K562 (cell line): ENCODE measurements around the gene ASIC3. TPM values are rescaled to one million over a fixed set of nuclear protein-coding genes. Genes with fewer than 3 reads are reported as not detected.

Source experiments
- DNMT1 ChIP-seq: fragments of 450-650 bp; IDR thresholded peaks from 2 replicates; pipeline ENCODE4 v1.6.1; 2016; ENCODE audit warnings: antibody characterized with exemption, mild to moderate bottlenecking
- ERF ChIP-seq: fragments of 450-650 bp; formaldehyde crosslinking; IDR thresholded peaks from 2 replicates; pipeline ENCODE4 v1.4.0; 2020; ENCODE audit warnings: mild to moderate bottlenecking, mixed read lengths
- FOSL1 ChIP-seq: fragments of 200-800 bp; sonication (Bioruptor generic); conservative IDR thresholded peaks from 2 replicates; pipeline ENCODE4 v1.6.1; 2016; ENCODE audit warnings: missing genetic modification characterization, missing compliant biosample characterization
- GATA2 ChIP-seq: sonication (generic); formaldehyde crosslinking; IDR thresholded peaks from 2 replicates; pipeline ENCODE4 v1.4.0; 2020; ENCODE audit warnings: mild to moderate bottlenecking, missing genetic modification reagents
- KLF6 ChIP-seq: fragments of 250-450 bp; sonication (Bioruptor Pico); IDR thresholded peaks from 2 replicates; pipeline ENCODE4 v1.4.0; 2020; ENCODE audit warnings: mild to moderate bottlenecking, moderate library complexity, borderline replicate concordance
- MEF2A ChIP-seq: IDR thresholded peaks from 2 replicates; pipeline ENCODE4 v1.6.1; 2011; ENCODE audit warnings: low read depth, mild to moderate bottlenecking, low read length, moderate library complexity; ENCODE audit not compliant: control insufficient read depth
- NR2C1 ChIP-seq, 2 experiments: fragments of 450-650 bp; IDR thresholded peaks; 2 replicates each; pipeline ENCODE4 v1.6.1; 2017; ENCODE audit warnings: mild to moderate bottlenecking in 2 of 2, antibody characterized with exemption in 1 of 2, inconsistent platforms in 1 of 2, missing compliant biosample characterization in 1 of 2, missing genetic modification characterization in 1 of 2
- PHB ChIP-seq: fragments of 250-450 bp; sonication (Bioruptor Pico); IDR thresholded peaks from 2 replicates; pipeline ENCODE4 v1.5.0; 2021
- SNIP1 ChIP-seq: fragments of 450-650 bp; IDR thresholded peaks from 2 replicates; pipeline ENCODE4 v1.7.1; 2017; ENCODE audit warnings: low read depth, mild to moderate bottlenecking
- TAF1 ChIP-seq: IDR thresholded peaks from 2 replicates; pipeline ENCODE4 v1.6.1; 2011; ENCODE audit warnings: mild to moderate bottlenecking, low read length, moderate library complexity; ENCODE audit not compliant: insufficient read depth, control insufficient read depth, severe bottlenecking; ENCODE audit errors: extremely low read depth
- TCFL5 ChIP-seq: fragments of 250-450 bp; sonication (Bioruptor Pico); conservative IDR thresholded peaks from 2 replicates; pipeline ENCODE4 v1.6.1; 2021; ENCODE audit warnings: mild to moderate bottlenecking, moderate library complexity, matching md5 sums
- ZC3H8 ChIP-seq: fragments of 450-650 bp; IDR thresholded peaks from 2 replicates; pipeline ENCODE4 v1.6.1; 2017
- ZNF146 ChIP-seq: IDR thresholded peaks from one replicate; pipeline ENCODE4 v1.6.1; 2018; ENCODE audit warnings: missing compliant biosample characterization; ENCODE audit not compliant: unreplicated experiment
- ZNF408 ChIP-seq: fragments of 250-450 bp; sonication (Bioruptor Pico); IDR thresholded peaks from 2 replicates; pipeline ENCODE4 v1.4.0; 2020; ENCODE audit warnings: low read depth, mild to moderate bottlenecking, moderate library complexity
- ZSCAN29 ChIP-seq: fragments of 450-650 bp; IDR thresholded peaks from 2 replicates; pipeline ENCODE4 v1.6.1; 2017
- polyA plus RNA-seq, 8 experiments: library from polyadenylated mRNA; depleted of rRNA in 4 of 8; stranded (reverse) in 5 of 8; unstranded in 3 of 8; fragments of >200 nt; fragmentation: Nextera tagmentation in 2 of 8; fragmentation: Illumina TruSeq in 1 of 8; extraction: Ambion mirVana in 2 of 8; extraction: Trizol in 1 of 8; gene quantifications; 2 replicates each; pipeline versions ENCODE4 v1.2.1 to v1.2.3, GENCODE V29; 2011 to 2014; ENCODE audit warnings: inconsistent platforms in 1 of 8, missing spikeins in 1 of 8
- total RNA-seq, 7 experiments: library from RNA; depleted of rRNA in 6 of 7; stranded (reverse); fragments of >200 nt in 6 of 7; fragmentation: Illumina TruSeq in 2 of 7; extraction: Trizol in 2 of 7; gene quantifications; 2 replicates each; pipeline versions ENCODE4 v1.2.1 to v1.2.3, GENCODE V29; 2011 to 2021; ENCODE audit warnings: low replicate concordance in 1 of 7
- TF ChIP-seq, protein P1 (sequence below): sonication (generic); formaldehyde crosslinking; IDR thresholded peaks from 2 replicates; pipeline ENCODE4 v1.8.1; 2023; ENCODE audit warnings: mild to moderate bottlenecking, missing genetic modification reagents
- TF ChIP-seq, protein P2 (sequence below): sonication (generic); formaldehyde crosslinking; IDR thresholded peaks from 2 replicates; pipeline ENCODE4 v1.4.0; 2020; ENCODE audit warnings: mild to moderate bottlenecking, missing genetic modification reagents
- TF ChIP-seq, protein P3 (sequence below): fragments of 250-450 bp; sonication (Bioruptor Pico); IDR thresholded peaks from 2 replicates; pipeline ENCODE4 v1.8.0; 2022; ENCODE audit warnings: moderate library complexity, mild to moderate bottlenecking, inconsistent platforms
- TF ChIP-seq, protein P4 (sequence below), 2 experiments: fragments of 450-650 bp; IDR thresholded peaks; 2 replicates each; pipeline ENCODE4 v1.6.1; 2016
- TF ChIP-seq, protein P5 (sequence below): fragments of 250-450 bp; sonication (Bioruptor Pico); IDR thresholded peaks from 2 replicates; pipeline ENCODE4 v1.5.0; 2021; ENCODE audit warnings: mild to moderate bottlenecking, borderline replicate concordance

The ASIC3 gene
- total and polyA plus RNA-seq, 9 of the 15 experiments (the other 6 are each of a cell fraction or from before 2014, with no cell fraction given) = 0.11 to 5.0 (median 0.87) TPM

DNA sequence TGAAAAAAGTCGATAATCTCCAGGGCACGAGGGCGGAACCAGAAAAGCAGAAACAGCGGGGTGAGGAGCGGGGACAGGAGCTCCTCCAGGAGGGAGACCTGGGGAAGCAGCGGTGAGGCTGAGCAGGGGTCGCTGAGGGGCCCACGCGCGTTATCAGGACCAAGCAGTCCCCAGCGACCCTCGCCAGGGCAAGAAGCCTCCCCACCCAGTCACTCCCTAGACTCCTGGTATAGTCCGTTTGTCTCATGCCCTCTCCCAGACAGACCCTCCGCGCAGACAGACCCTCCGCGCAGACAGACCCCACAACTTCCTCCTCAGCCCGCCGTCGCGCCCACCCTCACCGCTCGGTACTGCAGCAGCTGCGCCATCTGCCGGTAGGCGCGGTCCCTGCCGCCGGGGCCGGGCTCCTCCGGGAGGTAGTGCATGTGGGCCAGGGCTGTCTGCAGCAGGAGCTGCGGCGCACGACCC, 30.3 kb upstream of the ASIC3 start (continued):
- TF ChIP-seq, protein P1, sequence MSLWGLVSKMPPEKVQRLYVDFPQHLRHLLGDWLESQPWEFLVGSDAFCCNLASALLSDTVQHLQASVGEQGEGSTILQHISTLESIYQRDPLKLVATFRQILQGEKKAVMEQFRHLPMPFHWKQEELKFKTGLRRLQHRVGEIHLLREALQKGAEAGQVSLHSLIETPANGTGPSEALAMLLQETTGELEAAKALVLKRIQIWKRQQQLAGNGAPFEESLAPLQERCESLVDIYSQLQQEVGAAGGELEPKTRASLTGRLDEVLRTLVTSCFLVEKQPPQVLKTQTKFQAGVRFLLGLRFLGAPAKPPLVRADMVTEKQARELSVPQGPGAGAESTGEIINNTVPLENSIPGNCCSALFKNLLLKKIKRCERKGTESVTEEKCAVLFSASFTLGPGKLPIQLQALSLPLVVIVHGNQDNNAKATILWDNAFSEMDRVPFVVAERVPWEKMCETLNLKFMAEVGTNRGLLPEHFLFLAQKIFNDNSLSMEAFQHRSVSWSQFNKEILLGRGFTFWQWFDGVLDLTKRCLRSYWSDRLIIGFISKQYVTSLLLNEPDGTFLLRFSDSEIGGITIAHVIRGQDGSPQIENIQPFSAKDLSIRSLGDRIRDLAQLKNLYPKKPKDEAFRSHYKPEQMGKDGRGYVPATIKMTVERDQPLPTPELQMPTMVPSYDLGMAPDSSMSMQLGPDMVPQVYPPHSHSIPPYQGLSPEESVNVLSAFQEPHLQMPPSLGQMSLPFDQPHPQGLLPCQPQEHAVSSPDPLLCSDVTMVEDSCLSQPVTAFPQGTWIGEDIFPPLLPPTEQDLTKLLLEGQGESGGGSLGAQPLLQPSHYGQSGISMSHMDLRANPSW = no peak; the same call in 1 of the 2 replicates
- no peak for TF ChIP-seq SNIP1
- peak; percentile 73 for TF ChIP-seq PHB (CRISPR knock-in tag)
- no peak for TF ChIP-seq MEF2A
- TF ChIP-seq ZNF146 = no peak
- TF ChIP-seq FOSL1 = 0 out of 2 replicates have a peak, but pooled peaks have one; percentile 16
- no peak for TF ChIP-seq TCFL5 (CRISPR knock-in tag)
- TF ChIP-seq ERF (CRISPR knock-in tag) = peak; percentile 47; the same call in 1 of the 2 replicates
- TF ChIP-seq ZC3H8 = peak; percentile 50; the same call in 1 of the 2 replicates
- TF ChIP-seq, protein P2, sequence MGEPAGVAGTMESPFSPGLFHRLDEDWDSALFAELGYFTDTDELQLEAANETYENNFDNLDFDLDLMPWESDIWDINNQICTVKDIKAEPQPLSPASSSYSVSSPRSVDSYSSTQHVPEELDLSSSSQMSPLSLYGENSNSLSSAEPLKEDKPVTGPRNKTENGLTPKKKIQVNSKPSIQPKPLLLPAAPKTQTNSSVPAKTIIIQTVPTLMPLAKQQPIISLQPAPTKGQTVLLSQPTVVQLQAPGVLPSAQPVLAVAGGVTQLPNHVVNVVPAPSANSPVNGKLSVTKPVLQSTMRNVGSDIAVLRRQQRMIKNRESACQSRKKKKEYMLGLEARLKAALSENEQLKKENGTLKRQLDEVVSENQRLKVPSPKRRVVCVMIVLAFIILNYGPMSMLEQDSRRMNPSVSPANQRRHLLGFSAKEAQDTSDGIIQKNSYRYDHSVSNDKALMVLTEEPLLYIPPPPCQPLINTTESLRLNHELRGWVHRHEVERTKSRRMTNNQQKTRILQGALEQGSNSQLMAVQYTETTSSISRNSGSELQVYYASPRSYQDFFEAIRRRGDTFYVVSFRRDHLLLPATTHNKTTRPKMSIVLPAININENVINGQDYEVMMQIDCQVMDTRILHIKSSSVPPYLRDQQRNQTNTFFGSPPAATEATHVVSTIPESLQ (CRISPR knock-in tag) = peak; percentile 75; the same call in 1 of the 2 replicates
- no peak for TF ChIP-seq ZSCAN29
- TF ChIP-seq NR2C1 (IDR thresholded peaks at IDR 0.05) = no peak
- no peak for TF ChIP-seq NR2C1 (tag; IDR thresholded peaks at IDR 0.05)
- TF ChIP-seq DNMT1 = peak; percentile 87; the same call in 1 of the 2 replicates
- TF ChIP-seq, protein P3, sequence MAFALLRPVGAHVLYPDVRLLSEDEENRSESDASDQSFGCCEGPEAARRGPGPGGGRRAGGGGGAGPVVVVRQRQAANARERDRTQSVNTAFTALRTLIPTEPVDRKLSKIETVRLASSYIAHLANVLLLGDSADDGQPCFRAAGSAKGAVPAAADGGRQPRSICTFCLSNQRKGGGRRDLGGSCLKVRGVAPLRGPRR = no peak; the same call in 1 of the 2 replicates
- TF ChIP-seq, protein P4, sequence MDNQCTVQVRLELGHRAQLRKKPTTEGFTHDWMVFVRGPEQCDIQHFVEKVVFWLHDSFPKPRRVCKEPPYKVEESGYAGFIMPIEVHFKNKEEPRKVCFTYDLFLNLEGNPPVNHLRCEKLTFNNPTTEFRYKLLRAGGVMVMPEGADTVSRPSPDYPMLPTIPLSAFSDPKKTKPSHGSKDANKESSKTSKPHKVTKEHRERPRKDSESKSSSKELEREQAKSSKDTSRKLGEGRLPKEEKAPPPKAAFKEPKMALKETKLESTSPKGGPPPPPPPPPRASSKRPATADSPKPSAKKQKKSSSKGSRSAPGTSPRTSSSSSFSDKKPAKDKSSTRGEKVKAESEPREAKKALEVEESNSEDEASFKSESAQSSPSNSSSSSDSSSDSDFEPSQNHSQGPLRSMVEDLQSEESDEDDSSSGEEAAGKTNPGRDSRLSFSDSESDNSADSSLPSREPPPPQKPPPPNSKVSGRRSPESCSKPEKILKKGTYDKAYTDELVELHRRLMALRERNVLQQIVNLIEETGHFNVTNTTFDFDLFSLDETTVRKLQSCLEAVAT (IDR thresholded peaks at IDR 0.05) = peak; percentile 21 to 75; a peak in 2 of 4 replicates
- no peak for TF ChIP-seq ZNF408 (CRISPR knock-in tag)
- peak; percentile 50 for TF ChIP-seq TAF1
- TF ChIP-seq, protein P5, sequence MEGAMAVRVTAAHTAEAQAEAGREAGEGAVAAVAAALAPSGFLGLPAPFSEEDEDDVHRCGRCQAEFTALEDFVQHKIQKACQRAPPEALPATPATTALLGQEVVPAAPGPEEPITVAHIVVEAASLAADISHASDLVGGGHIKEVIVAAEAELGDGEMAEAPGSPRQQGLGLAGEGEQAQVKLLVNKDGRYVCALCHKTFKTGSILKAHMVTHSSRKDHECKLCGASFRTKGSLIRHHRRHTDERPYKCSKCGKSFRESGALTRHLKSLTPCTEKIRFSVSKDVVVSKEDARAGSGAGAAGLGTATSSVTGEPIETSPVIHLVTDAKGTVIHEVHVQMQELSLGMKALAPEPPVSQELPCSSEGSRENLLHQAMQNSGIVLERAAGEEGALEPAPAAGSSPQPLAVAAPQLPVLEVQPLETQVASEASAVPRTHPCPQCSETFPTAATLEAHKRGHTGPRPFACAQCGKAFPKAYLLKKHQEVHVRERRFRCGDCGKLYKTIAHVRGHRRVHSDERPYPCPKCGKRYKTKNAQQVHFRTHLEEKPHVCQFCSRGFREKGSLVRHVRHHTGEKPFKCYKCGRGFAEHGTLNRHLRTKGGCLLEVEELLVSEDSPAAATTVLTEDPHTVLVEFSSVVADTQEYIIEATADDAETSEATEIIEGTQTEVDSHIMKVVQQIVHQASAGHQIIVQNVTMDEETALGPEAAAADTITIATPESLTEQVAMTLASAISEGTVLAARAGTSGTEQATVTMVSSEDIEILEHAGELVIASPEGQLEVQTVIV (CRISPR knock-in tag) = no peak
- TF ChIP-seq KLF6 (CRISPR knock-in tag) = no peak
- TF ChIP-seq GATA2 (CRISPR knock-in tag) = no peak
